GM23338 (cell line): Measurements from ENCODE around the gene CIT. TPM values are rescaled to one million over a fixed set of nuclear protein-coding genes. Genes with fewer than 3 reads are reported as not detected.

ENCODE experiments used
- ATAC-seq: fragments of 200-7000 bp; cut with Tn5 transposase; 3 replicates; pipeline ENCODE4 v1.9.1; 2020
- DNase-seq: peaks from one replicate; pipeline ENCODE4 v3.0.0-alpha.2; 2015; ENCODE audit warnings: low spot score
- H2AFZ ChIP-seq: fragments of 200-600 bp; sonication (generic); 2 replicates; pipeline ENCODE4 v1.8.0; 2016; ENCODE audit warnings: antibody characterized with exemption, mild to moderate bottlenecking, moderate library complexity
- H3F3A ChIP-seq: fragments of 200-600 bp; sonication (generic); replicated peaks from 2 replicates; pipeline ENCODE4 v1.8.0; 2017; ENCODE audit warnings: antibody characterized with exemption, mixed run types, low read depth
- H3K27ac ChIP-seq: fragments of 200-600 bp; sonication (generic); 2 replicates; pipeline ENCODE4 v1.6.1; 2016; ENCODE audit warnings: low read depth
- H3K27me3 ChIP-seq: fragments of 200-600 bp; sonication (generic); 2 replicates; pipeline ENCODE4 v1.8.0; 2016; ENCODE audit warnings: mild to moderate bottlenecking, mixed run types, moderate library complexity; ENCODE audit not compliant: insufficient read depth
- H3K36me3 ChIP-seq: fragments of 200-600 bp; sonication (generic); 2 replicates; pipeline ENCODE4 v1.8.0; 2016; ENCODE audit warnings: mild to moderate bottlenecking; ENCODE audit not compliant: insufficient read depth
- H3K4me1 ChIP-seq: fragments of 200-600 bp; sonication (generic); 2 replicates; pipeline ENCODE4 v1.8.0; 2016; ENCODE audit warnings: mild to moderate bottlenecking, moderate library complexity; ENCODE audit not compliant: insufficient read depth
- H3K4me2 ChIP-seq: fragments of 200-600 bp; sonication (generic); 2 replicates; pipeline ENCODE4 v1.7.1; 2017; ENCODE audit warnings: mixed run types
- H3K4me3 ChIP-seq: fragments of 200-600 bp; sonication (generic); 2 replicates; pipeline ENCODE4 v1.6.1; 2016; ENCODE audit warnings: mixed run types
- H3K79me2 ChIP-seq: fragments of 200-600 bp; sonication (generic); replicated peaks from 2 replicates; pipeline ENCODE4 v1.8.0; 2017; ENCODE audit warnings: mild to moderate bottlenecking; ENCODE audit not compliant: insufficient read depth
- H3K9me2 ChIP-seq: fragments of 200-600 bp; sonication (generic); 2 replicates; pipeline ENCODE4 v1.8.0; 2017; ENCODE audit not compliant: insufficient read depth
- H4K20me1 ChIP-seq: fragments of 200-600 bp; sonication (generic); replicated peaks from 2 replicates; pipeline ENCODE4 v1.8.0; 2017; ENCODE audit warnings: mild to moderate bottlenecking; ENCODE audit not compliant: insufficient read depth
- H3K27ac Mint-ChIP-seq: 2 replicates; pipeline ENCODE4 v1.8.0; 2020; ENCODE audit warnings: inconsistent platforms, mild to moderate bottlenecking, moderate library complexity, mixed read lengths
- H3K27me3 Mint-ChIP-seq: 3 replicates; pipeline ENCODE4 v1.8.0; 2022; ENCODE audit warnings: low read depth, mild to moderate bottlenecking, moderate library complexity, mixed read lengths, inconsistent platforms; ENCODE audit not compliant: insufficient read depth, poor library complexity
- H3K36me3 Mint-ChIP-seq: 3 replicates; pipeline ENCODE4 v1.8.0; 2021; ENCODE audit warnings: low read depth, mild to moderate bottlenecking, inconsistent platforms, moderate library complexity, mixed read lengths
- H3K4me1 Mint-ChIP-seq: 3 replicates; pipeline ENCODE4 v1.8.0; 2020; ENCODE audit warnings: mild to moderate bottlenecking, inconsistent platforms, mixed read lengths
- H3K4me3 Mint-ChIP-seq: 3 replicates; pipeline ENCODE4 v1.8.0; 2021; ENCODE audit warnings: moderate library complexity, mild to moderate bottlenecking, inconsistent platforms, mixed read lengths
- H3K9me3 Mint-ChIP-seq: 3 replicates; pipeline ENCODE4 v1.8.0; 2020; ENCODE audit warnings: moderate library complexity, mild to moderate bottlenecking, inconsistent platforms, mixed read lengths
- CREB1 ChIP-seq: fragments of 250-450 bp; sonication (Bioruptor Pico); IDR thresholded peaks from 2 replicates; pipeline ENCODE4 v1.5.0; 2020; ENCODE audit warnings: low read depth, mild to moderate bottlenecking, moderate library complexity
- CTCF ChIP-seq, 2 experiments: fragments of 200-600 bp in 1 of 2; sonication (generic) in 1 of 2; conservative IDR thresholded peaks; 2 replicates each; pipeline versions ENCODE4 v1.5.1 to v1.6.1; 2016 to 2017; ENCODE audit warnings: antibody characterized with exemption in 2 of 2, low read depth in 2 of 2, mild to moderate bottlenecking in 2 of 2, moderate library complexity in 1 of 2
- ETS1 ChIP-seq: IDR thresholded peaks from 2 replicates; pipeline ENCODE4 v1.6.1; 2016; ENCODE audit warnings: antibody characterized with exemption
- EZH2 ChIP-seq: fragments of 200-600 bp; sonication (generic); IDR thresholded peaks from one replicate; pipeline ENCODE4 v1.8.0; 2017; ENCODE audit warnings: antibody characterized with exemption, mild to moderate bottlenecking, low read depth; ENCODE audit not compliant: unreplicated experiment
- EZH2phosphoT487 ChIP-seq: fragments of 200-600 bp; sonication (generic); IDR thresholded peaks from one replicate; pipeline ENCODE4 v1.8.1; 2018; ENCODE audit warnings: antibody characterized with exemption; ENCODE audit not compliant: unreplicated experiment
- JUNB ChIP-seq: IDR thresholded peaks from one replicate; pipeline ENCODE4 v1.6.1; 2016; ENCODE audit warnings: antibody characterized with exemption; ENCODE audit not compliant: unreplicated experiment
- NANOG ChIP-seq: IDR thresholded peaks from 2 replicates; pipeline ENCODE4 v1.6.1; 2016; ENCODE audit warnings: antibody characterized with exemption, borderline replicate concordance
- POLR2AphosphoS5 ChIP-seq: IDR thresholded peaks from 2 replicates; pipeline ENCODE4 v1.6.1; 2016; ENCODE audit warnings: antibody characterized with exemption, low read depth
- REST ChIP-seq: IDR thresholded peaks from one replicate; pipeline ENCODE4 v1.6.1; 2018; ENCODE audit warnings: antibody characterized with exemption; ENCODE audit not compliant: unreplicated experiment
- STAT1 ChIP-seq: IDR thresholded peaks from one replicate; pipeline ENCODE4 v1.6.1; 2016; ENCODE audit warnings: antibody characterized with exemption; ENCODE audit not compliant: unreplicated experiment
- ZNF114 ChIP-seq: fragments of 250-450 bp; sonication (Bioruptor Pico); IDR thresholded peaks from 2 replicates; pipeline ENCODE4 v1.5.0; 2020; ENCODE audit warnings: mild to moderate bottlenecking, moderate library complexity
- ZNF331 ChIP-seq: fragments of 250-450 bp; sonication (Bioruptor Pico); IDR thresholded peaks from 2 replicates; pipeline ENCODE4 v1.5.0; 2020; ENCODE audit warnings: low read depth, mild to moderate bottlenecking, moderate library complexity
- ZNF462 ChIP-seq: fragments of 250-450 bp; sonication (Bioruptor Pico); IDR thresholded peaks from 2 replicates; pipeline ENCODE4 v1.5.0; 2020; ENCODE audit warnings: mild to moderate bottlenecking, moderate library complexity
- polyA plus RNA-seq: library from polyadenylated mRNA; unstranded; fragments of >200 nt; fragmentation: Nextera tagmentation; extraction: Ambion mirVana; gene quantifications from 2 replicates; pipeline ENCODE4 v1.2.1, GENCODE V29; 2016
- total RNA-seq: library from RNA; depleted of rRNA; stranded (reverse); fragments of >200 nt; shearing (Covaris generic); gene quantifications from 2 replicates; pipeline ENCODE4 v1.2.3, GENCODE V29; 2014

The CIT gene
- total and polyA plus RNA-seq, 2 experiments from 2014 or later = 9.7 to 47.8 TPM

GRCh38 chr12:119687406-119687805 is 189.7 kb downstream of the CIT start:
- H3K27ac Mint-ChIP-seq = peak overlapping the region; percentile 78
- Histone ChIP-seq H3K79me2 (no peaks in the 10 kb centered on the region), H3K27ac (no peak overlapping the region), H3K4me3 (no peak overlapping the region), H4K20me1 (no peaks in the 10 kb centered on the region; the same call in none of the 2 replicates), H3K4me1 (no peaks in the 10 kb centered on the region), H3K27me3 (no peaks in the 10 kb centered on the region), H3K9me2 (0 out of 2 replicates have a peak, but pooled peaks cover 4% of the 10 kb centered on the region), H2AFZ (no peak overlapping the region), H3K4me2 (no peak overlapping the region), H3F3A (no peaks in the 10 kb centered on the region), H3K36me3 (no peaks in the 10 kb centered on the region)
- no peak overlapping the region for H3K4me3 Mint-ChIP-seq
- no peaks in the 10 kb centered on the region for H3K9me3 Mint-ChIP-seq
- H3K27me3 Mint-ChIP-seq = no peaks in the 10 kb centered on the region
- peaks cover 44% of the 10 kb centered on the region for H3K36me3 Mint-ChIP-seq
- TF ChIP-seq POLR2AphosphoS5 (no peak), CREB1 (CRISPR knock-in tag) (no peak), CTCF (conservative IDR thresholded peaks at IDR 0.05; ENCODE audit: low read depth in 2 of 2) (no peak), NANOG (no peak), REST (no peak), ETS1 (no peak), ZNF331 (CRISPR knock-in tag) (no peak), ZNF114 (CRISPR knock-in tag) (no peak), STAT1 (no peak), EZH2 (no peak), JUNB (no peak), EZH2phosphoT487 (no peak), ZNF462 (CRISPR knock-in tag) (no peak)
- no peak for DNase-seq
- peaks cover 8% of the 10 kb centered on the region; the same call in 1 of the 3 replicates for H3K4me1 Mint-ChIP-seq
- no peak for ATAC-seq
